ENCODE data around the gene S1PR3. TPM values are rescaled to one million over a fixed set of nuclear protein-coding genes. Genes with fewer than 3 reads are reported as not detected.

S1PR3 gene
- total RNA-seq, 1 donor from 2014 or later = 1.0 TPM

DNA sequence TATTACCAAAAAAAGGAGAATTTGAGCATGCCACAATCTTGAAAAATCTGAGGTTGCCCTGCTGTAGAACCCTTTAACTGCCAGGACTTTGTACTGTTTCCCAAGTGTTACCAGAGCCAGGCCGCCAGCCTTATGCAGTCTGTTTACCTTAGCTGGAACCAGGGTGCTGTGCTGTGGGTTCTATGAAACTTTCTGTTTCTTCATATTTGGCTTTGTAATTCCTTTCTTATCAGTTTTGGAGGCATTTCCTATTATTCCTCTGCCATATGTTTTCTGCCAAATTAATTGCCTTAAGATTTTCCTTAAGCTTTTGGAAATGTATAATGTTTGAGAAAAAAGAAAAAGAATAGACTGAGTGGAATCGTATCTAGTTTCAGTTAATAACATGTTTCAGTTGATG is 2.1 kb downstream of the S1PR3 start:
- no peak for DNase-seq

DNA sequence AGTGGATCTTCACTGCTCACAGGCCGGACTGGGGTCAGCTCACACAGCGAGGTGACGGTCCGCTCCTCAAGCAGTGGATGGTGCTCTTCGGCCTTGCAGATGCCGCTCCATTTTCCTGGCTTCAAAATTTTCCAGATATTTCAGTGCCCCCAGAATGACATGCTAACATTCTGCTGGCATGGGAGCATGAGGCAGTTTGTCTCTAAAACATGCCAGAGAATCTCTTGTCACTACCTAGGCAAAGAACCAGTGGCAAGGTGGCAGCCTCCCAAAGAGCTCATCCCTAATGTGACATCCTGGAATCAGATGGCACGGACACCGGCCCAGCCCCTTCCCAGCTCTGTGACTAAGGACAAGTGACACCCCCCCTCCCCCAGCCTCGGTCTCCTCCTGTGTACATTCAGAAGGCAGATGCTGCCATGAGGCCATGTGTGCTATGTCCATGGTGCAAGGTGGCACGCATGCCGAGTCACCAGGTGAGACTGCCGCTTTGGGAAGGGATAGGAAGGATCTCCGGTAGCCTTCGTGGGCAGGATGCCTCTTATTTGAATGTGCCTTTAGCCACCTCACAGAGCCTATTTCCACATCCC is 2.7 kb downstream of the S1PR3 start:
- DNase-seq = no peak

DNA sequence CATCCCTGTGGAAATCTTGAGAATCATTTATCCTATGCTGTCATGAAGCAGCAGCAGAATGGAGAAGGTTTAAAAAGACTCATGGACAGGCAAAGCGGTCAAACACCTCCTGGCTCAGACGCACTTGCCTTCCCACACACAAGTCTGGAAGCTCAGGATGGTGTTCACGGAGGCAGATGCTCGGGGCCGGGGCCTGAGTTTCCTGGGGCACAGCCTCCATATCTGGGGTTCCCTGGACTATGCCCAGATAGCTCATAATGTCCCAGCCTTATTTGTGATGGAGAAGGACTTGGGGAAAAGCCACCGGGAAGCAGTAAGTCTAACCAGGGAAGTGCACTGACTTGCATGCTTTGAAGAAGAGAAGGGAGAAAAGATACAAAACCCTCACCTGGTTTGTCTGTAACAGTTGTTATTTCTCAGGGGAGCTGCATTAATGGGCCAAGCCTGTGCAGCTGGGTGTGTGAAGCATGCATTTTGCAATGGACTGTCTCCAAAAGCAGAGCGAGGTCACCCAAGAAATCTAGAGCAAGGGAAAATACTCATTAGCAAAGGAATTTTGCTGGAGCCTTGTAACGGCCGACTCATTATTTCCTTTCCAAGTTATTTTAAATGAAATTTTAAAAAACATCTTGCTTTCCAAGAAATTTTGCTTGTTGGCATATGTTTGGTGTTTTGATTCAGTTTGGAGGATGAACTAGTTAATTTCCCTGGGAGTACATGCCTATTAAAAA is 3.4 kb downstream of the S1PR3 start:
- peak; percentile 20 for DNase-seq

DNA sequence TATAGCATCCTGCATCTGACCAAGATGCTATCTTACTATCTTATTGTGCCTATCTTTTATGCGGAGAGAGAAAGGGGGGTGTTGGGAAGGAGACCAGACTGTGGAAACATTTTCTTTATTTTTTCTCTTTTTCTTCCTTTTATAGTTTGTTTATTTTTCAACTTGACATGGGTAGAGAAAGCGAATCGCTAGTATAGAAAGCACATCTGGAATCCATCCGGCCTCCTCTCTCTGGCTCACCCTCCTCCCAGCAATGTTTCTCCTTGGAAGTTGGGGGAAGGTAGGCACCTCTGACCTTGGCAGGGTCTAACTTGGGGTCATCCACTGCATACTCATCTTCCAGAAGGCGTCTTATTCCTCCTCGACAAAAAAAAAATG is 3.9 kb downstream of the S1PR3 start:
- DNase-seq = no peak

DNA sequence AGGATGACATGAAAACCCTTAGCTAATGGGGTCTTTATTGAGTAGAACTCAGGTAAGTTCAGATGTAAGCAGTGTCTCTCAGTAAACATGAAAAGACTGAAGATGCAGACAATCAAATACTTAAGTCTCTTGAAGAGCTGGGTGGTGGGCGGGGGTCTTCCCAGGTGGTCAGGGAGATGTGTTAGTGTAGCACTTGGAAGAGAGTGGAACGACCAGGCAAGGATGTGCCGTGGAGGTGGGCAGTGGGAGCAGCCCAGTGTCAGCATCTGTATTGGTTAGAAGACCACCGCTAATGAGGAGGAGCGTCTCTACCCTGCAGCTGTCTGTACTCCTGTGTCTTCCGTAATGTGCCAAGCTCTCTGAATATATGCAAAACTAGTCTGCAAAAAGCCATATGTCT is 4.4 kb downstream of the S1PR3 start:
- DNase-seq = no peak

DNA sequence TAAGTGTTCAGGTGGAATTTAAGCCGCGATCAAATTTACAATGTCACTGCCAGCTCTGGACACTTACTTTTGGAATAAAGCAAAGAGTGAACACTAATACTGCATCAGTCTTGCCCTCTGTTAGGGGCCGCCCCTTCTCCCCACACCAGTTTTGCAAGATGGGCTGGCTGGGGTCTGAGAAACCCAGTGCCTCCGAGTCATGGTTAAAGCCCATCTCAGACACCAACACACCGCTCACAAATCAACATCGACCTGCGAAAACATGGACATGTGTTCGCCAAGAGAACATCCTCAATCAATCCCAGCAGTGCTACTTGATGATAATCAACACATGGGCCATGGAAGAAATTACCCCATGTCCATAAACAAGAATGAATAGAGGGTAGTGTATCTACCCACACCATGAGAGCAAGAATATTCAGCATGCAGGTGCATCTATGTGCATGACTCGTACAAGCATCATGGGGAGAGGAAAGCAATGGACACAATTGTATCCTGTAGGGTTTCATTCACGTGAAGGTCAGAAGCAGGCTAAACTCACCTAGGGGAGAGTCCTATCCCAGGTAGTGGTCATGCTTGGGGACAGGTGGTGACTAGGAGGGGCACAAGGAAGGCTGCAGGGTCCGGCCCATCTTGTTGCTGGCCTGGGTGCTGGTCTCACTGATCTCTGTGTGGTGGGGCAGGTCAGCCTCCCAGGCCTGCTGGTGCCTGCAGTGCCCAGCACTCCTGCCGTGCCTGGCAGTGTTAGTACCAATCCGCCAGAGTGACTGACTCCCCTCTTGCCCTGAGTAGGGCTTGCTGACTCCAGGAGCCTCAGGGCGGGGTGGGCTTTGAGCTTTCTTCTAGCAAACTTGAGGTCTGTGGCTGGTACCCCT is 5.0 kb downstream of the S1PR3 start:
- DNase-seq = no peak

DNA sequence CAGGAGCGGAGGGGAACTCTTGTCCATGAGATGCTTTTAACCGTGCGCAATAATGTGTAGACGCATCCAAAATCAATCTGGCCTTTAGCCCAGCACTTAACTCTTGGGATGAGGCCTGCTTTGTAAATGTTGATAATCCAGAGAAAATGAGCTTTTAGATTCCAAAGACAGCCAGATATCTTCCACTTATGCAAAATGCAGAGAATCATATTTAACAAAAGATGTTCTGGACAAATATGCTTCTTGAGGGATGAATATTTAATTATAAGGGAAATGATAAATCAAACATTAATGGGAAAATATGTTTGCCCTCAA is 5.6 kb downstream of the S1PR3 start:
- no peak for DNase-seq

DNA sequence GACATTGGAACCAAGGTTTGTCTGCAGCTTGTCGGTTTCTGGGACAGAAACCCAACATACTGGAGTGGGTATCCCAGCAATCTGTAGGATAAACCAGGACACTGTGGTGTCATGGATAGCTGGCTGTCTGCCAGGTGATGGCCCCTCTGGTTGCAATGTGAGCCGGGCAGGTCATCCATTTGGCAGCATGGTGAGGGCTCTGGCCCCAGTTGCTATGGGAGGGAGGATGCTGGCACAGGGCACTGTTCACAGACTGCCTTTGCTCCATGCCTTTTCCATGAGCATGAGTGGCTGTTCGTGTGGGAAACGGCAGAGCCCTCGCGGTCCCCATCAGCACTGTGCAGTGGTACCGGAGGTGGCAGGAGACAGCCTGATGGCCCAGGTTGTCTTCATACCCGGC is 6.4 kb downstream of the S1PR3 start:
- DNase-seq = no peak

DNA sequence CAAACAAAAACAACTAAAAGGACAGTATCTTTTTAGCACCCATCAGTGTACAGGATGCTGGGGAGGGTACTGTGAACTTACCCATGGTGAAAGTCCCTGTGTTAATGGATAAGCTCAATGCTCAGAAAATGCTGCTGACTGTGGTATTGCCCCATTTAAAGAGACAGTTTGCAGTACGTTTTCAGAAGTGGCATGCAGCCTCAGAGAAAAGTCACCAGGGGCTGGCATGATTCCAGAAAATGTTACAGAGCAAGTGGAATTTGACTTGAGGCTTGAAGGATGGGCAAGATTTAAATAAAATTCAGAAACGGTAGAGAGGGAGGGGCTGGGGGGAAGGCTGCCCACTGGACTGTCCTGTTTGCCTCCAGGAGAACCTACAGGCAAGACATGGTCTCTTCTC is 7.2 kb downstream of the S1PR3 start:
- no peak for DNase-seq

DNA sequence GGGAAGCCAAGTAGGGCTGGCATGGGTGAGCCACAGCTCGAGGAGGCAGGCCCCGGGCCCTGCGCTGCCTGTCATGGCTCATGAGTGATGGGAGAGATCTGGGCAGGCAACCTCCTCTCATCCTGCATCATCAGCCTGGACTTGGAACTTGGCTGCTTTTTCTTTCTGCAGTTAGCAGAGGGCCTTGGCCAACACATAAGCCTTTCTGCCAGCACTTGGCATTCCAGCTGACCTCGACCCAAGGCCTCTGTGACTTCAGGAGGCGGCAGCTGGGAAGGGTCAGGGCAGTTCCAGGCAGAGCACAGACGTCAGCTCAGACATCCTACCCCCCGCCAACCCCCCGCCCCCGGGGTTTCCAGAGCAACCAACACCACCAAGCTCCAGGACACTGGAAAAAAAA is 7.6 kb downstream of the S1PR3 start:
- no peak for DNase-seq

DNA sequence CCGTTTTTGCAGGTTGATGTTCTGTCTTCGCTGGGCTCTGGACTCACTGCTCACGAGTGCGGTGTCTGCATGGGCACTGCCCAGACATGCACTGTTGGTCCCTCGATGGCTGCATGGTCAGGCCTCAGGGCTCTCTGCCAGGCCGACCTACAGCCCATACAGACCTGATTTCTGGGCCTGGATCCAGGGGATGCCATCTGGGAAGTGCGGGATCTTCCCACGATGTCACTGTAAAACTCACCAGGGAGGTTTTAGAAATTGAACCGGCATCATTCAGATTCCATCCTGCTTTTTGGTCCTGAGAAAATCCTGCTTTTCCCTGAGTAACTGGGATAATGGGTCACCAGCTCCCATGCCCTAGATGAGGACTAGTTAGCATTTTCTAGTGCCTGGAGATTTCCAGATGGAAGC is 9.1 kb downstream of the S1PR3 start:
- DNase-seq = no peak

DNA sequence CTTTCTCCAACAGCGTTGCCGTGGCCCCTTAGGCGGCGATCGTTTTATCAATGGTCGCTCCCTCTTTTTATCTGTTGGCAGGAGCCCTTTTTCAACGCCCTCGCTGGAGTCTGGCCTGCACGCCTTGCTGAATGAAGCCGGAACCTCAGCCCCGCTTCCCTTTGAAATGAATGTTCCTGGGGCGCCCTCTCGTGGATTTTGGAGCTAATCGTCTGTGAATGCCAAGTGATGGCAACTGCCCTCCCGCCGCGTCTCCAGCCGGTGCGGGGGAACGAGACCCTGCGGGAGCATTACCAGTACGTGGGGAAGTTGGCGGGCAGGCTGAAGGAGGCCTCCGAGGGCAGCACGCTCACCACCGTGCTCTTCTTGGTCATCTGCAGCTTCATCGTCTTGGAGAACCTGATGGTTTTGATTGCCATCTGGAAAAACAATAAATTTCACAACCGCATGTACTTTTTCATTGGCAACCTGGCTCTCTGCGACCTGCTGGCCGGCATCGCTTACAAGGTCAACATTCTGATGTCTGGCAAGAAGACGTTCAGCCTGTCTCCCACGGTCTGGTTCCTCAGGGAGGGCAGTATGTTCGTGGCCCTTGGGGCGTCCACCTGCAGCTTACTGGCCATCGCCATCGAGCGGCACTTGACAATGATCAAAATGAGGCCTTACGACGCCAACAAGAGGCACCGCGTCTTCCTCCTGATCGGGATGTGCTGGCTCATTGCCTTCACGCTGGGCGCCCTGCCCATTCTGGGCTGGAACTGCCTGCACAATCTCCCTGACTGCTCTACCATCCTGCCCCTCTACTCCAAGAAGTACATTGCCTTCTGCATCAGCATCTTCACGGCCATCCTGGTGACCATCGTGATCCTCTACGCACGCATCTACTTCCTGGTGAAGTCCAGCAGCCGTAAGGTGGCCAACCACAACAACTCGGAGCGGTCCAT is 10.0 kb downstream of the S1PR3 start:
- peak; percentile 89 for DNase-seq

DNA sequence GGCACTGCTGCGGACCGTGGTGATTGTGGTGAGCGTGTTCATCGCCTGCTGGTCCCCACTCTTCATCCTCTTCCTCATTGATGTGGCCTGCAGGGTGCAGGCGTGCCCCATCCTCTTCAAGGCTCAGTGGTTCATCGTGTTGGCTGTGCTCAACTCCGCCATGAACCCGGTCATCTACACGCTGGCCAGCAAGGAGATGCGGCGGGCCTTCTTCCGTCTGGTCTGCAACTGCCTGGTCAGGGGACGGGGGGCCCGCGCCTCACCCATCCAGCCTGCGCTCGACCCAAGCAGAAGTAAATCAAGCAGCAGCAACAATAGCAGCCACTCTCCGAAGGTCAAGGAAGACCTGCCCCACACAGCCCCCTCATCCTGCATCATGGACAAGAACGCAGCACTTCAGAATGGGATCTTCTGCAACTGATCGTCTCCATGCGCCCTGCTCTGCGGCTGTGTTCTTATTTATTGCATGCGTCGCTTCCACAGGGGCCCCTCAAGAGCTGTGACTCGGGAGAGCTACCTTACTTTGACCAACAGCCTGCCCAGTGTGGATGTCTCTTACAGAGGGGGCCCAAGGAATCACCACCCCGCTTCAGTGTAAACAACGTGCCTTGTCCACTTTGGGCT is 10.8 kb downstream of the S1PR3 start:
- DNase-seq = no peak

DNA sequence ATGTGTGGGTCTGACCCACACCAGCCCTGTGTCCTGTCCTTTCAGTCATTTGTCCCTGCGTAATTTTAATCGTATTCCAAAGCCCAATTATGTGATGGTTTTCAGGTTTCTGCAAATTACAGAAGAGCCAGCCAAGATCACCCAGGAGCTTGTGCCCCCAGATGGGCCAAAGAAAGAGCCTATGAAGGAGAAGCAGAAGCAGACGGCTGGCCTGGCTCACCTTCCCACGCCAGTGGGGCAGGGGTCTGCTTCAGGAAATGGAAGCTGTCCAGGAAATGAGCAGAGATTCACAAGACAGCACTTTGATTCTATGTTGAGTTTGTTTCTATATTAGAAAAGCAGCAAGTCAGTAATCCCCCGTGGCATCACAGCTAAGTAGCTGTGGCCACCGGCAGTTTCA is 11.7 kb downstream of the S1PR3 start:
- no peak for DNase-seq

DNA sequence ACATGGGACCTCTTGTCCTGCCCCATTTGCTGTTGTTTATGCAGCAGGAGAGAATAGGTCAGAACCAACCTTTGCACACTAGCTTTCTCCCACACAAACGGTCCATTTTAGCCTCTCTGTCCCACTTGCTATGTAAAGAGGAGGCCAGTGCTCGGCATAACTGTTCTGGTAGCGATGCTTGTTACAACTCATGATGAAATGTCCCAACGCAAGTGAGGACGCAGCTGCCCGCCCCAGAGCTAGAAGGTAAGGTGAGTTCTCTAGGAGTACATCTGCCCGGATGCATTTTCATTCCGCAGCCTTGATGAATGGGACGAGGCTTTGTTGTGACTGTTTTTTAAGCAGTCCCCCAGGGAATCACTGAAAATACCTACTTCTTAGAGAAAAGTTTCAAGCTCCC is 14.1 kb downstream of the S1PR3 start:
- no peak for DNase-seq

DNA sequence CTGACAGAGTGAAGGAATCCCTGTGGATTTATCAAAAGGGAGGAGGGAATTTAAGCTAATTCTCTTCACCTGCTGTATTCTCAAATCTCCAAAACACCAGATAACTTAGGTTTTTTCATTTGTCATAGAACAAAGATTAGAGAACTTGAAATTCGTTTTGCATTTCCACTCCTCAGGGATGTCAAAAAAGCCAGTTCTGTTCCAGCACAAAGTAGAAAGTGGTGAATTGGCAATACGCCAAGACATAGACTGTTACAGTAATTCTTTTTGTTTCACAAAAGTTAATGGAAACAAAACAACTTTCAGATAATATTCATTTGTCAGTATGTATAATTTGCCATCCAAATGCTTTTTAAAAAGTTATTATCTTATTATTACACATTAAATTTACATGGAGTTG is 15.0 kb downstream of the S1PR3 start:
- DNase-seq = peak; percentile 44

DNA sequence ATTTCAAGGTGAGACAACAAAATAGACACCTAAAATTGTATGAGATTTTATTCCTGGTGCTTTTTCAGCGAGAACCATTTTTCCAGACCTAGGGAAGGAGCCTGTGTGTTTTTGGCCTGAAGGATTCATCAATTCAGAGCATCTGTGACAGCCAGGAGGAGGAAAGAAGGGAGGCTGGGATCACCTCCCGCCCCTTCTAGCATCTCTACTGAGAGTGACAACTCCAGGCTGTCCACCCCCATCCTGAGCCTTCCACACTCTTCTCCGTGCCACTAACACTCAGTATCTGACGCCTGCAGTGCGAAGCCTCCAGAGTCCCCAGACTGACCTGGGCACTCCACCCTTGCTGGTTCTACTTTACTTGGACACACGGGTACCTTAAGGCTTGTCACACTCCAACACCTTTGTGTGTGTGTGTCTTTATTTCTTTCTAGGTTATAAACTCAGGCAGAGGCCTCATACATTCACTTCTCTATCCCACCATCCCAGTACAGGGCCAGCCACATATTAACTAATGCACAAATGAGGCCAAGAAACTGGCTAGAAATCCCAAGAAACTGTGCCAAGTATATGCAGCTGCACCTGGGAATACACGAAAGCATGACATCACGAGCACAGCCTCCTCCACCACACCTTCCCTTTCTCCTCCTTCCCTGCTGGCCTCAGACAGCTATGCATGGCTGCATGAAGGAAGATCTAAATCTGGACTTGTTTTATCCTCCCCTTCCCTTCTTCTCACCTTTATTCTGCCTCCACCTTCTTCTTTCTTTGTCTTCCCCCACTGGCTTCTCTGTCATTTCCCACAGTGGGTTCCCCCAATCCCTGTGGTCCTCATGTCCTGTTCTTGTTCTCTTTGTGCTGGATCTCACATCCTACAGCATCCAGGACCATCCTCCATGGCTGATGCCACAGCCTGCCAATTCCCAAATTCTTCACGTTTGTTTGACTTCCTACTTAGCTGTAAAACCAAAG is 16.0 kb downstream of the S1PR3 start:
- no peak for DNase-seq

DNA sequence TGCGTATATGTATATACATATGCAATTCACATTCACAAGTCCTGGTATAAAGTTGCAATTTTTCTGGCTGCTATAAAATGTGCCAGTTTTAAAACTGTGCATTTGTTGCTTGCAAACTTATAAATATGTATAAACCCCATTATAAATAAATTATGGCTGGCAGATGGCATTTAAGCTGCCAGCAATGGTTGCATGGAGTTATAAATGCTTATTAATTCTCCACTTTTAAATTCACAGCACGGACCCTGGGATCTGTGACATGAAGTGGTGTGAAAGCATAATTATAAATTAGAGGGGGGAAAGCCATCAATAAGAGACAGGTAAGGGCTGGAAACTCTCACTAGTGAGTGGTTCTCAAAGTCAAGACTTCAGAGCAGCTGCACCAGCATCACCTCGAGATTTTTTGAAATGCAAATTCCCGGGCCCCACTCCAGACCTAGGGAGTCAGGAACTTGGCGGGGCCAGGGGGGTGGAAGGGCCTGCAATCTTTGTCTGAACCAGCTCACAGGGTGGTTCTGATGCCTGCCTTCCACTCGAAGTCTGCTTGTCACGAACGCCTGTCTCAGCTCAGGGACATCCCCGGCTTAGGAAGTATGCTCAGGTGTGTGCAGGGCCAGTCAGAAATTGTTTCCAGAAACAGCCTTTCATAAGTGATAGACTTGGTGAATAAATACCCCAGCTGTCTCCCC is 16.9 kb downstream of the S1PR3 start:
- DNase-seq = no peak

DNA sequence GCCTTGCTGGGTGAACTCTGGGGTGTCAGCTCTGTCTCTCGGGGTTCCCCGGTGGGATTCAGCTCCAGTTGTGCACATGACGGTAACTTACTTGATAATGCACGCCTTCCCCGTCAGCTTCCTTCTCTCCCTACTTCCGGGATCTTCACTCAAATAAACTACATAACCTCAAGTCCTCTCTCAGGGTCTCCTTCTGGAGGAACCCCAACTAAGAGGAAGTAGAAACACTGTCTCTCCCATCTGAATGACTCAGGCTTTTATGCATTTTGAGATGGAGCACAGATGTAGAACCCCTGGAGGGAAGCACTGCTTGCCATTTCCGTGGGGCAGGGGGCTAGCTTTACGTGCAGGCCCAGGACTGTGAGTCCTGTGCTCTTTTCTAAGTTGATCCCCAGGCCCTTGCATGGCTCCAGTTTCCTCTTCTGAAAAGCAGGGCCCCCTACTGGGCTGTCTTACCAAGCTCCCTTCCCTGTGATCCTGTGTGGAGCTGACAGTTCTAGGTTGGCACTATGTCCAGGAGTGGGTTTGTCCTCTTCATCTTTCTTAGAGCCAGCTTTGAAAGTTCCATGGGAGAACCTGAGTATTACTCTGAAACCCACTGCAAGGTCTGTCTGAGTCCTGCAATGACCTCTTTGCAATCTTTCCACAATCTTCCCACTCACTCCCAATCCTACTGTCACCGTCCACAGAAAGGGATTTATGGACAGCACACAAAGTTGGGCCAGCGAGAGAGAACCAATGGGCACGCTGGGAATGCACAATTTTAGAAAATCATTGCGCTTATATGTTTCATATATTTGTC is 17.7 kb downstream of the S1PR3 start:
- DNase-seq = no peak

DNA sequence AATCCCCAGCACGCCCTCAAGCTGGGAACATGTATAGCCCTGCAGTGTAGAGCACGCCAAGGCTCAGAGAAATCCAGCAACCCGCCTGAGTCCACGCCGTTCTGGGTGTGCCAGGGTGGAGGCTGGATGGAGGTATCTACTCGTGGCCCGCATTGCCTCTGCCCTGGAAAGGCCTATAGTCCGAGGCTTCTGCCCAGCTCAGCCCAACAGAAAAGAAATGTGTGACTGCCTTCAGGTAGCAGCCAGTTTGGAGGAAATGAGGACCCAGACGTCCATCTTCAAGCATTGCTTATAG is 18.2 kb downstream of the S1PR3 start:
- DNase-seq = no peak
